CD4-positive, alpha-beta T cell treated with Interferon gamma for 1 hour (primary cell): ENCODE data around the gene RHOH.

Experiments
- DNase-seq: peaks from one replicate; pipeline ENCODE4 v3.0.0-alpha.2; 2020

The RHOH gene

DNA sequence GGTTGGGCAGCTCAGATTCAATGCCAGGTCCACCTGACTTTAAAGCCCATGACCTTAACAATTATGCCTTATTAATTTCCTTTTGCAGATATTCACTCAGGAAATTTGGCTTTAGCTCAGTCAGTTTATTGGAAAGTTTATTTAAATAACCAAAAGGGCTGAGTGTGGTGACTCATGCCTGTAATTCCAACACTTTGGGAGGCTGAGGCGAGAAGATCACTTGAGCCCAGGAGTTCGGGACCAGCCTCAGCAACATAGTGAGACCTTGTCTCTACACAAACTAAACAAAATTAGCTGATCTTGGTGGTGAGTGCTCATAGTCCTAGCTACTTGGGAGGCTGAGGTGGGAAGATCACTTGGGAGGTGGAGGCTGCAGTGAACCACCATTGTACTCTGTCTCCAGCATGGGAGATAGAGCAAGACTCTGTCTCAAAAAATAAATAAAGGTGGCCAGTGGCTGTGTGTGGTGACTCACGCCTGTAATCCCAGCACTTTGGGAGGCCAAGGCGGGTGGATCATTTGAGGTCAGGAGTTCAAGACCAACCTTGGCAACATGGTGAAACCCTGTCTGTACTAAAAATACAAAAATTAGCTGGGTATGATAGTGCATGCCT, 43.3 kb downstream of the RHOH start:
- DNase-seq: no peak

DNA sequence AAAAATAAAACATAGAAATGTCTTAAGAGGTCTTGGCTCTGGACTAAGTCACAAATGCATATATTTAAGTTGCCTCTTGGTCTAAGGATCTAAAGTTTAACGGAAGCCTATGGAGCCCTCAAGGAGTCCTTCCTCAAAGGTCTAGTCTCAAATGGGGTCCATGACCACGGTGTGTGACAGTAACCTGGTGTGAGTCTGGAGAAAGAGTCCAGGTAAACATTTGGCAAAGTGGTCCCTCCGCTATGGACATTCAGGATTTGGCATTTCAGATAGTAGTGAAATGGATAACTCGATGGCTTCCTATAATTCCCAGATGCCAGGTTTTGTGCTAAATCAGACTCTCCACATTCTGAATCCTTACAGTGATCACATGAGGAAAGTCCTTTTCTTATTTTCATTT, 44.2 kb downstream of the RHOH start:
- no peak for DNase-seq

DNA sequence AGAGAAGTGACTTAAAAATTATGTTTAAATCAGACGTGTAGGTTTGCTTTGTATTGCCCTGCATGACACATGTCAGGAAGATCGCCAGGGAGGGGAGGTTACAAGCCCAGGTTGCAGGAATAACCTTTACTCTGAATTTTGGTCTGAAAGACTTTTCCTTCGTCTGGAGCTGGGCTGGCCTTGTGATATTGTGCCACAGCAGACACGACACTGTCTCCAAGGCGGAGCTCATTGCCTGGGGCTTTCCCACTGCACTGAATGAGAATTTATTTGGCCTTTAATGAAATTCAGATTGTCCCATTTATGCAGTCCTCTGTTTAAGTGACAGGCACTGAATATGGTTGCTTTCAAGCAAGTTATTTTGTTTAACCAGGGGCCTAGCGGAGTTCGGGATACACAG, 45.1 kb downstream of the RHOH start:
- DNase-seq: peak; percentile 44

DNA sequence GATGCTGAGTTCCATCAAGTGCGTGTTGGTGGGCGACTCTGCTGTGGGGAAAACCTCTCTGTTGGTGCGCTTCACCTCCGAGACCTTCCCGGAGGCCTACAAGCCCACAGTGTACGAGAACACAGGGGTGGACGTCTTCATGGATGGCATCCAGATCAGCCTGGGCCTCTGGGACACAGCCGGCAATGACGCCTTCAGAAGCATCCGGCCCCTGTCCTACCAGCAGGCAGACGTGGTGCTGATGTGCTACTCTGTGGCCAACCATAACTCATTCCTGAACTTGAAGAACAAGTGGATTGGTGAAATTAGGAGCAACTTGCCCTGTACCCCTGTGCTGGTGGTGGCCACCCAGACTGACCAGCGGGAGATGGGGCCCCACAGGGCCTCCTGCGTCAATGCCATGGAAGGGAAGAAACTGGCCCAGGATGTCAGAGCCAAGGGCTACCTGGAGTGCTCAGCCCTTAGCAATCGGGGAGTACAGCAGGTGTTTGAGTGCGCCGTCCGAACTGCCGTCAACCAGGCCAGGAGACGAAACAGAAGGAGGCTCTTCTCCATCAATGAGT, 46.6 kb downstream of the RHOH start:
- no peak for DNase-seq

- no peak for DNase-seq
Measured at GRCh38 chr4:40244606-40245005, 47.8 kb downstream of the RHOH start.

GRCh38 chr4:40245550-40245949, 48.7 kb downstream of the RHOH start:
- DNase-seq: no peak

GRCh38 chr4:40246011-40246900, 49.4 kb downstream of the RHOH start:
- DNase-seq: no peak

GRCh38 chr4:40246938-40247337, 50.1 kb downstream of the RHOH start:
- DNase-seq: no peak

DNA sequence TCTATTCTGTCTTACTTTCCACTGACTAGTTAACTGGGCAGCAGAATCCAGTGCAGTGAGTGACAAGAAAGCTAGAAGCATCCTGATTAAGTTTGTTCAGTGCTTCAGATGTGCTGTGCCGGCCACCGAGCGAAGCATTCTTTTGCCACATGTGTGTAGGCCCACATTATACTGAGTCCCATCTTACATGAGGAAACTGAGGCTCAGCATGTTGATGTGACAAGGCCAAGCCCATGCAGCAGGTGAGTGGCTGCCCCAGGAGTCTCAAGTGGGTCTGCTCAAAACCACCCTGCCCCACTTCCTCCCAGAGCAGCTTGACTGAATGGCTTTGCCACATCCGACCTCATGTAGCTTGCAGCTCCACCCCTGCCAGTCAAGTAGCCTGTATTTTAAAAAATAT, 50.5 kb downstream of the RHOH start:
- DNase-seq: peak; percentile 71

DNA sequence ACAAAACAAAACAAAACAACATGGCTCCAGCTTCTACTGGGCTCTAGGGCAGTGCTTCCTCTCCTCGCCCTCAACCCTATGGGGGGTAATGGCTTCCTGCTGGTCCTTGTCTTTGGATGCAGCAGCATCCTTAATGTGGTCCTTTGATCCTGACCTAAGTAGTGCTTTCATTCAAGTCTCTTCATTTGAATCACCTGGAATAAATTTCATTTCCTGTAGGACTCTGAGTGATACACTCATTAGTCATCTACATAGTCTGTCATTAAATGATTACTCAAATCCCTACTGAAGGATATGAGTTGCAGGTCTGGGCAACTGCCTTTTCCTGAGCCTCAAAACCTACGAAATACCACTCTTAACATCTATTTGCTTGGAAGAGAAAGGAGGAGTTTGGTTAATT, 54.5 kb downstream of the RHOH start:
- no peak for DNase-seq

- DNase-seq: no peak
Measured at GRCh38 chr4:40253906-40254305, 57.1 kb downstream of the RHOH start.

GRCh38 chr4:40254608-40255392, 58.0 kb downstream of the RHOH start:
- DNase-seq: no peak

GRCh38 chr4:40255393-40256281, 58.8 kb downstream of the RHOH start:
- DNase-seq: no peak

GRCh38 chr4:40256329-40256728, 59.5 kb downstream of the RHOH start:
- DNase-seq: no peak

DNA sequence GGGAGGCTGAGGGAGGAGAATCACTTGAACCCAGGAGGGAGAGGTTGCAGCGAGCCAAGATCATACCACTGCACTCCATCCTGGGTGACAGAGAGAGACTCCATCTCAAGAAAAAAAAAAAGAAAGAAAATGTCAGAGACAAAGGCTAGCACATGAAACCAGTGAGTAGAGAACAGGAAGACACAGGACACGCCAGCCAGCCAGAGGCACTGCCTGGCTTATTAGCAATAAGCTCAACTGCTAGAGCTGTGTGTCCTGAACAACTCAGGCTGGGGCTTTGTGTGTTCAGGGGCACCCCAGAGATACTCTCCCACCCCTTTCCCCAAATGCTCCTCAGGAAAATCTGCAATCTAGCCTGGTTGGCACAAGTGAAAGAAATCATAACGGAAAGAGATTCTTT, 60.0 kb downstream of the RHOH start:
- DNase-seq: no peak

DNA sequence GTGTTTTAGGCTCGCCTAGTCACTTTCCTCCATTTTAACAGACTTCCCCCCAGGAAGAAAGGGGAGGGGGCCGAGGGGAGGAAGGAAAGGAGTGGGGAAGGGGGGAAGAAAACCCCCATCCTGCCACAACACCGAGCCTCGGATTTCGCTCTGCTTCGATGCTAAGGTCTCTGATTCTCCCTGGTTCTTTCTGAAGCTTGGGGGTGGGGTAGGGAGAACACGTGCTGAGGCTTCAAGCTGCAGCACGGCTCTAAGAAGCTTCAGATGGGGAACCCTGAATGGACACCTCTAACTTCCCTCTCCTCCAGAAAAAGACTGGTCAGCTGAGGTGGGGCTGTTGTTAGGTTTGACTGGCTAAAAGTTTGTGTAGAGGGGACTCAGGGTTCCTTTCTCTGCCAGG, 61.8 kb downstream of the RHOH start:
- no peak for DNase-seq

DNA sequence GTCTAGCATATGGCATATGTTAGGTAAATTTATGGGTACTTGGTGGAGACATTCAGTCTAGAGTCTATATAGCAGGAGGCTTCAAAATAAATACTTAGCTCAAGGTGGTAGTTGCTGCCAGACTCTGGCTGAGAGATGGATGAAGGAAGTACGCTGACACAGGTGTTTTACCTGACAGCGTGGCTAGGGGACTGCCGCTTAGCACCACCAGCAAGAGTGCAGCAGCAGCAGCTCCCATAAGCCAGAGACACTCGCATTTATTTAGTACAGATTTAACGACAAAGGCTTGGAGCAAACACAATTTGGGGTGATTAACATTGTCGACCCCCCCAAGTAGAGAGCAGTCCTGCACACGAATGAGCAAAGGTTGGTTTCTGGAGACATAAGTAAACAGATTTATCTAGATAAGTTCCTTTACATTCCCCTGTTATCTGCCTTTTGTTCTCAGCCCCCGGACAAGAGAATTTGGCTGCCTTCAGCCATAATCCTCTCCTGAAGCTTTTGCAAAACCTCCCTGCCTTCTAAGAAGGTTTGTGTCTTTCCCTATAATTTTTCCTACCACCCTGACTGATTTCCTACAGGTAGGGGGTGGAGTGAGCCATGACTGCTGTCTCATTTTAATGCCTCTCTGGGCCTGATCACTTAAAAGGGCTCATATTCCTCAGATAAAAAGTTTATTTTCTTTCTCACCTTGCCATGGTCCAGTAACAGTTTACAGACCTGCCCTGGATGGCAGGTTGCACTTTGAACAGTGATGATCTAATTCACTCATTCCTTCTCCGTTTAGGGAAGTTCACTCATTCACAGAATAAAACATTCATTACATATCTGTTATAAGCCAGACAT, 64.6 kb downstream of the RHOH start:
- no peak for DNase-seq

DNA sequence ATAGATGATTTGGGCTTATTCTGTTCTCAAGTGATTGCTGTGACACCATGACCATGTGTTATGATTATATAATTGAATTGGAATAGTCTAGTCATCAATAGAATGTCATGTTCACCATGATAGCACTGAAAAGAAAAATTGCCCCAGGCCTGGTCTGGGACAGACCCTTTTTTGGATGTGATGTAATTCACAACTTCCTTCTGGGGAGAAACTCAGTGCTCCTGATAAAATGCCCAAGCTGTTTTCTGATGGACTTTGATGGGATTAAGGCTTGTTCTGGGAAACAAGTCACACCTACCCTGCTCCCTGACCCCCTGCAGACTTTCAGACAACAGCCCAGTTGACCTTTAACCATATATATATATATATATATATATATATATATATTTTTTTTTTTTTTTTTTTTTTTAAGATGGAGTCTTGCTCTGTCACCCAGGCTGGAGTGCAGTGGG, 65.3 kb downstream of the RHOH start:
- no peak for DNase-seq

DNA sequence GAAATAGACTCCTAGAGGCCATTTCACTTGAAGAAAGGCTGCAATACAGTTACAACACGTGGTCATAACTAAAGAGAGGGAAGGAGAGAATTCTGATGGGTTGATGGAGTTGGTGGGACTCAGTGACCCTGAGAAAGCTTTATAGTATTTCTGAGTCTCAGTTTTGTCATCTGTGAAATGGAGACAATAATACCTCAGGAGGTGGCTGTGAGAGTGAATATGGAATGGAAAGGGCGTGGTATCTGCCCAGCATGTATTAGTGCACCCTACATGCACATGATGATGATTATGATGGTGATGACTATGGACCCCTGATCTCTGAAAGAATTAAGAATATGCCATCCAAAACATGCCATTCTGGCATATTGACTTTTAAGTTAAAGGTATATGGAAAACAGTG, 66.0 kb downstream of the RHOH start:
- DNase-seq: no peak

GRCh38 chr4:40264497-40264896, 67.7 kb downstream of the RHOH start:
- no peak for DNase-seq
